Measurements from ENCODE around the gene PPP1R14C.
"Not testable (repeated sequence)": the region's sequence is repeated elsewhere in the genome, so short reads cannot be mapped to it uniquely, and the experiment has no call there.

PPP1R14C gene

DNA sequence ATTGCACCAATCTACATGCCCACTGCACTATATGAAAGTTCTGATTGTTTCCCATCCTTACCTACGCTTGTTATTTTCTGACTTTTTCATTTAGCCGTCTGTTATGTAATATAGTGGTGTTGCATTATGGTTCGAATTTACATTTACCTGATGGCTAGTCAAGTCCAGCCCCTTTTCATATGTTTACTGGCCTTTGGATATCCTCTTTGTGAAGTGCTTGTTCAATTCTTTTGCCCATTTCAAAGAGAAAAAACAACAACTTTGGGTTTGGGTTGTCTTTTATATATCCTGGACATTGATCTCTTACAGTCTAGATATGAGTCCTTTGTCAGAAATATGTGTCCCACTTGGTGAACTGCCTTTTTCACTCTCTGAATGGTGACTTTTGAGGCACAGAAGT lies 21.1 kb downstream of the PPP1R14C start:
- in situ Hi-C loops (cut with HindIII; ENCODE audit: low sequenced_read_pairs) = no loop called here

GRCh38 chr6:150165020-150165702 lies 22.3 kb downstream of the PPP1R14C start:
- in situ Hi-C loops (cut with HindIII; ENCODE audit: low sequenced_read_pairs) = no loop called here

GRCh38 chr6:150167479-150167873 lies 24.6 kb downstream of the PPP1R14C start:
- in situ Hi-C loops (cut with HindIII; ENCODE audit: low sequenced_read_pairs) = no loop called here

GRCh38 chr6:150169181-150169580 lies 26.3 kb downstream of the PPP1R14C start:
- in situ Hi-C loops (cut with HindIII; ENCODE audit: low sequenced_read_pairs) = no loop called here

DNA sequence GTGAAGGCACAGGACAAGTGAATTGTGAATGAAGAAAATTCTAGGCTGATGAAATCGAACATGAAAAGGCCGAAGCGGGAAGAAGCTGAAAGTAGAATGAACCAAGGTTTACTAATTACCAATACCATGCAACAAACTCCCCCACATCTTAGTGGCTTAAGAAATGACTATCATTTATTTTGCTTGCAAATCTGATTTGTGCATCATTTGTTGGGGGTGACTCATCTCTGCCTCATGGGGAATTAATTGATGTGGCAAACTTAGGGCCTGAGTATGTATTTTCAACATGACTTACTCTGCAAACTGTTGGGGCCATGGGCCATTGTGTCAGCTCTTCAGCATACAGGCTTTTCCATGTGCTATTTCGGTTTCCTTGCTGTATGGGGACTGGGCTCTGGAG lies 26.8 kb downstream of the PPP1R14C start:
- in situ Hi-C loops (cut with HindIII; ENCODE audit: low sequenced_read_pairs) = no loop called here

GRCh38 chr6:150172929-150173328 lies 30.1 kb downstream of the PPP1R14C start:
- in situ Hi-C loops (cut with HindIII; ENCODE audit: low sequenced_read_pairs) = no loop called here

- in situ Hi-C loops (cut with HindIII; ENCODE audit: low sequenced_read_pairs) = no loop called here
Observed at GRCh38 chr6:150175586-150176151, 32.8 kb downstream of the PPP1R14C start.

DNA sequence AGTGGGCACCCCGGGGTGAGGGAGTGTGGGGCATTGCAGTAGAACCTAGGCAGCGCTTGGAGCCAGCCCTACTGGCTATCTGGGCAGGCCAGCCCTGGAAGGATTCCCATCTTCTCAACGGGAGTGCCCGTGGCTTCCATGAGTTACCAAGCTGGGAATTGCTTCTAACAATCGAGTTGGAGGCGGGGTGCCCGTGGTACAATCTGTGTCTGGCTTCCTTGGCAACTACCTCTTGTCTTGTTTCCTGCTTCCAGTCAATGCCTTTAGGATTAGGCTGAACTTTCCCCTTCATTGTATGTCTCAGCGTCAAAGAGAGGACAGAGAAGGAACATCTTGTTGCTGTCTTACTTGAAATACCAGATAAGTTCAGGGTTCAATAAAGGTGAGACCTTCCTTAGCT lies 33.3 kb downstream of the PPP1R14C start:
- in situ Hi-C loops (cut with HindIII; ENCODE audit: low sequenced_read_pairs) = no loop called here

GRCh38 chr6:150176659-150177058 lies 33.8 kb downstream of the PPP1R14C start:
- in situ Hi-C loops (cut with HindIII; ENCODE audit: low sequenced_read_pairs) = no loop called here

- in situ Hi-C loops (cut with HindIII; ENCODE audit: low sequenced_read_pairs) = no loop called here
Observed at GRCh38 chr6:150177259-150177951, 34.6 kb downstream of the PPP1R14C start.

DNA sequence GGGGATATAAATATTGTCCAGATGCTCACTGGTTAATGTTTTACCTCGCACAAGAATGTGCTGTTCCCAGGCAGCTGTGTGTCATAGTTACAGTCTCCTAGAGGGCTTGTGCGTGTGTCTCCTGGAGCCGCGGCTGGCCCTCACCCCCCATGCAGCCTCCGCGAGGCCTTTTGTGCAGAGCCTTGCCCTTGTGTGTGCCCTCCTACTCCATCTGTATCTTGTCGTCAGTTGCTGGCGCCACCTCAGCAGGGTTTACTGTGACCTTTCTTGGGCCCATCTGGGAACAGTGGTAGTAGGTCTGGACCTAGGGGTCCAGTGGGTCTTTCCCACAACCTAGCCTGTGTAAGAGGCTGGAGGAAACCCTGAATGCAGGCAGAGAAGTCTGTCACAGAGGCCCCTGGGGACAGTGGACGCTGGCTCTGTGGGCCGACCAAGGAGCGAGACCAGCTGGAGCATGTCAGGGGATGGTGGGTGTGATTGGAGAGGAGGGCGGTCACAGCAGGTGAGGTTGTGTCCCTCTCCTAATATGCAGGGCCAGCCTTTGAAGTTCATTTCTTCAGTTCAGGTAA lies 35.2 kb downstream of the PPP1R14C start:
- in situ Hi-C loops (cut with HindIII; ENCODE audit: low sequenced_read_pairs) = no loop called here

DNA sequence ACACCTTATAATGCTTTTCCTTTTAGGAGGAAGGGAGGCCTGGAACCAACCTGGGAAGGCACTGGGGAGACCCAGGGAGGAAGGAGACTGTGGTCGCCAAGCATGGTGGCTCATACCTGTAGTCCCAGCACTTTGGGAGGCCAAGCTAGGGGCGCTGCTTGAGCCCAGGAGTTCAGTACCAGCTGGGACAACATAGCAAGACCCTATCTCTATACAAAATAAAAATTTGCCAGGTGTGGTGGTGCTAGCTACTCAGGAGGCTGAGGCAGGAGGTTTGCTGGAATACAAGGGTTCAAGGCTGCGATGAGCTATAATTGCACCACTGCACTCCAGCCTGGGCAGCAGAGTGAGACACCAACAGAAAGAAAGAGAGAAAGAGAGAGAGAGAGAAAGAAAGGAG lies 36.2 kb downstream of the PPP1R14C start:
- in situ Hi-C loops (cut with HindIII; ENCODE audit: low sequenced_read_pairs) = no loop called here

DNA sequence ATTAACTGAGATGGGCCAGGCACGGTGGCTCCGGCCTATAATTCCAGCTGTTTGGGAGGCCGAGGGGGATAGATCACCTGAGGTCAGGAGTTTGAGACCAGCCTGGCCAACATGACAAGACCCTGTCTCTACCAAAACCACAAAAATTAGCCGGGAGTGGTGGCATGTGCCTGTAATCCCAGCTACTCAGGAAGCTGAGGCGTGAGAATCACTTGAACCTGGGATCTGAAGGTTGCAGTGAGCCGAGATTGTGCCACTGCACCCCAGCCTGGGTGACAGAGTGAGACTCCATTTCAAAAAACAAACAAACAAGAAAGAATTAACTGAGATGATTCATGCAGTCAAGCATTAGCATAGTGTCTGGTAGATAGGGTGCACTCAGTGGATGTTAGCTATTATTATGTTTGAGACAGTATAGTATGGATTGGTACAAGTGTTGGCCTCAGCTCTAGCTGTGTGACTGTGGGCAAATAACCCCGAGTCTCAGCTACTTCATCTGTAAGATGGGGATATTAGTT lies 37.1 kb downstream of the PPP1R14C start:
- in situ Hi-C loops (cut with HindIII; ENCODE audit: low sequenced_read_pairs) = not testable (repeated sequence)

DNA sequence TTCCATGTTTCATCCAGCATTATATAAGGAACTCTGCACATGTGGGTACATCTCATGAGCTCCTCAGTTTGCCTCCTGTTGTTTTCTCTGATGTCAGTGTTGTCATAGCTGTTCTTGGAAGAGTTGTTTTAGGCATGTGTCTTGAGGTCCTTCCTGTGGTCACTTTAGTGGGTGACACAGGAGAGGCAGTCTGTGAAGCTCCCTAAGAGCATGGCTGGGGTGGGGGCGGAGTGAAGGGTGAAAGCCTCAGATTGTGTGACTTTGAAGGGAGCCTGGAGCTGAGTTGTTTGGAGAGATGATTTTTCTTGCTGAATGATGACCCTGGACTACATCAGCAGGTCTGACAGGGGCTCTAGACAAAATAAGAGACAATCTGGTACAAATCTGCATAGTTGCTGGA lies 37.7 kb downstream of the PPP1R14C start:
- in situ Hi-C loops (cut with HindIII; ENCODE audit: low sequenced_read_pairs) = no loop called here

GRCh38 chr6:150182460-150183078 lies 39.7 kb downstream of the PPP1R14C start:
- in situ Hi-C loops (cut with HindIII; ENCODE audit: low sequenced_read_pairs) = no loop called here

DNA sequence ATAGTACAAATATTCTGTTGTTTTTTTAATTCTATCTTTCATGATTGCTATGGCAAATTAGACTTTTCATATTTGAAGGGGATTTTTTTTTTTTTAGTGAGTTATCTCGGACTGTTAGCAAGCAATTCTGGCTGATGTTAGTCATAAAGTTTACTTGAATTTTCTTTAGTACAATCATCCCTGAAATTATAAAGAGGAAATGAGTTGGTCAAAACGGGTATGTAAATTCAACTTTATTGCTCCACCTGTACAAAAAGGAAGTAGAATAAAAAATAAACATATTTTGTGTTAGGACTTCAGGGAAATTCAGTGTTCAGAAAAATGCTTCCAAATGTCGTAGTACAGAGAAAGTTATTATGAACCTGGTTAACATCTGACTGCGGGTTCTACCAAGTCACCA lies 40.3 kb downstream of the PPP1R14C start:
- in situ Hi-C loops (cut with HindIII; ENCODE audit: low sequenced_read_pairs) = no loop called here

DNA sequence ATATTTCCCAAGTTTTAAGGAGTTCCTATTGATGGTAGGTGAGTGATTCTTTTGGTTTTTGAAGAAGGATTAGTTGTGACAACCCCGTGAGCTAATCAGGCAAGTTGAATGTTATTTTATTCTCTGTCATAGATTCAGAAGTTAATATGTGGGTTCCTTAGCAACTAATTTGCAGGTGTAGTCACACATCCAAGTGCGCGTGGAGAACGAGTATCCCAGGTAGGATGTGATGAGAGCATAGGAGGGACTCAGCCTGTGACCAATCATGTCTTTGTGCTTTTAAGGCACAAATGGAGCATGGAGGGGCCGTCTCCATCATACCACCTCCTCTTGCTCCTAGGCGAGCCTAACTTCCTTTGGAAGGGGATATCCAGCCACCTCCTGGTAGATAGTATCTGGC lies 41.1 kb downstream of the PPP1R14C start:
- in situ Hi-C loops (cut with HindIII; ENCODE audit: low sequenced_read_pairs) = no loop called here

- in situ Hi-C loops (cut with HindIII; ENCODE audit: low sequenced_read_pairs) = no loop called here
Observed at GRCh38 chr6:150184850-150185731, 42.2 kb downstream of the PPP1R14C start.

GRCh38 chr6:150185732-150186117 lies 42.9 kb downstream of the PPP1R14C start:
- in situ Hi-C loops (cut with HindIII; ENCODE audit: low sequenced_read_pairs) = no loop called here

- in situ Hi-C loops (cut with HindIII; ENCODE audit: low sequenced_read_pairs) = no loop called here
Observed at GRCh38 chr6:150186129-150186898, 43.5 kb downstream of the PPP1R14C start.

Measured in endothelial cell of hepatic sinusoid (primary cell).